NCI-H446 treated with DMSO at 0.1 percent for 48 hours (cell line): Measurements from ENCODE around the gene PAPPA.

Experiments
- DNase-seq: peaks from one replicate; lab custom pipeline; 2025; lab: John Stamatoyannopoulos, UW

PAPPA gene, protein sequence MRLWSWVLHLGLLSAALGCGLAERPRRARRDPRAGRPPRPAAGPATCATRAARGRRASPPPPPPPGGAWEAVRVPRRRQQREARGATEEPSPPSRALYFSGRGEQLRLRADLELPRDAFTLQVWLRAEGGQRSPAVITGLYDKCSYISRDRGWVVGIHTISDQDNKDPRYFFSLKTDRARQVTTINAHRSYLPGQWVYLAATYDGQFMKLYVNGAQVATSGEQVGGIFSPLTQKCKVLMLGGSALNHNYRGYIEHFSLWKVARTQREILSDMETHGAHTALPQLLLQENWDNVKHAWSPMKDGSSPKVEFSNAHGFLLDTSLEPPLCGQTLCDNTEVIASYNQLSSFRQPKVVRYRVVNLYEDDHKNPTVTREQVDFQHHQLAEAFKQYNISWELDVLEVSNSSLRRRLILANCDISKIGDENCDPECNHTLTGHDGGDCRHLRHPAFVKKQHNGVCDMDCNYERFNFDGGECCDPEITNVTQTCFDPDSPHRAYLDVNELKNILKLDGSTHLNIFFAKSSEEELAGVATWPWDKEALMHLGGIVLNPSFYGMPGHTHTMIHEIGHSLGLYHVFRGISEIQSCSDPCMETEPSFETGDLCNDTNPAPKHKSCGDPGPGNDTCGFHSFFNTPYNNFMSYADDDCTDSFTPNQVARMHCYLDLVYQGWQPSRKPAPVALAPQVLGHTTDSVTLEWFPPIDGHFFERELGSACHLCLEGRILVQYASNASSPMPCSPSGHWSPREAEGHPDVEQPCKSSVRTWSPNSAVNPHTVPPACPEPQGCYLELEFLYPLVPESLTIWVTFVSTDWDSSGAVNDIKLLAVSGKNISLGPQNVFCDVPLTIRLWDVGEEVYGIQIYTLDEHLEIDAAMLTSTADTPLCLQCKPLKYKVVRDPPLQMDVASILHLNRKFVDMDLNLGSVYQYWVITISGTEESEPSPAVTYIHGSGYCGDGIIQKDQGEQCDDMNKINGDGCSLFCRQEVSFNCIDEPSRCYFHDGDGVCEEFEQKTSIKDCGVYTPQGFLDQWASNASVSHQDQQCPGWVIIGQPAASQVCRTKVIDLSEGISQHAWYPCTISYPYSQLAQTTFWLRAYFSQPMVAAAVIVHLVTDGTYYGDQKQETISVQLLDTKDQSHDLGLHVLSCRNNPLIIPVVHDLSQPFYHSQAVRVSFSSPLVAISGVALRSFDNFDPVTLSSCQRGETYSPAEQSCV (N-terminal part only)

GRCh38 chr9:116153765-116154333, at the start of gene PAPPA:
Gene PAPPA (plus strand): TSS chr9:116153791. CDS start chr9:116154173, 382 bp downstream.
- DNase-seq: no peak

DNA sequence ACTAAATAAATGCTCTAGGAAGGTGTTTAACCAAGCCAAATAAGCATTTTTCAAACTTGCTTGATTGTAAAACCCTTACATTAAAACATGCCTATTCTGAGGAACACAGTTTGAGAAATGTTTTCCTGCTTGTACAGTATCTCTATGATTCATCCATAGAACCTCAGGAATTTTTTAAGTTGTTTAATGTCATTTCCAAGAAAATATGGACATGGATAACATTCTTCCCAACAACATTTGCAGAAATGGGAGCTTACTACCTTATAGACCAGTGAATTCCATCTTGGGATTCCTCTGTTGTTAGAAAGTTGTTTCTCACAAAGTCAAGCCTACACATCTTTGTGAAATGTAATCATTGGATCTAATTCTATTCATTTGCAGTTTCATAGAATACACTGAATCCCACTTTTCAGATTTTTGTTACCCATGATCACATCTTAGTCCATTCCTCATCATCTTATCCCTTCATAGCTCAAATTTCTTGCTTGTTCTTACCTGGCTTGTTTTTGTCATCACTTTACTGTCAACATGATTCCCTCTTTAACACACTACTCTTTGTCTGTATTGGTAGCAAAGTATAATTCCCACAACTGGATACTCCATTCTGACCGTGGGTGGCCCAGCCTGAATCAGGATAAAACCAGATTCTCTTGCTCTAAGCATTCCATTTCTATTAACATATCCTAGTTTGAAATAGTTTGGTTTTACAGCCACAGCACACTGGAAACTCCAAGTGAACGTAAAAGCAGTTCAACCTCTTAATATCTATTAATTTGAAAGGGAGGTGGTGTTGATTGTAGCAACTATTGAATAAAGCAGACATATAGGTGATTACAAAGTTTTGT, 49.4 kb upstream of the PAPPA start:
- no peak for DNase-seq

DNA sequence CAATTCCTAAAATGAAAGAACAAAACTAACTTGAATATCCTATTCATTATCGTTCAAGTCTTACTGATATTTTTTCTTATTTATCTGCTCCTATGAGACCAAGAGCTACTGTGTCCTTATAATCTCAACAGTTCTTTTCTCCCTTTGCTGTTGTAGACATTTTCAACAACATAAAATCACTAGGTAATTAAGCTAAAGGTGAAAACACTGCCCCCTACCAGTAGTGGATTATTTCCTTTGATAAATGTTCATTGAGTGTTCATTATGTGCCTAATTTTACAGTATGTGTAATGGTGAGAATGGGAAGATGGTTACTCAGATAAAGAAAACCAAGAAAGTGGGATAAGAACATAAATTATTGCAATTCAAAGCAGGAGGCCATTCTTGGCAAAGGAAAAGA, 41.4 kb upstream of the PAPPA start:
- no peak for DNase-seq

- DNase-seq: no peak
Measured at GRCh38 chr9:116115761-116116353, 37.7 kb upstream of the PAPPA start.

GRCh38 chr9:116116393-116116792, 37.2 kb upstream of the PAPPA start:
- DNase-seq: no peak

DNA sequence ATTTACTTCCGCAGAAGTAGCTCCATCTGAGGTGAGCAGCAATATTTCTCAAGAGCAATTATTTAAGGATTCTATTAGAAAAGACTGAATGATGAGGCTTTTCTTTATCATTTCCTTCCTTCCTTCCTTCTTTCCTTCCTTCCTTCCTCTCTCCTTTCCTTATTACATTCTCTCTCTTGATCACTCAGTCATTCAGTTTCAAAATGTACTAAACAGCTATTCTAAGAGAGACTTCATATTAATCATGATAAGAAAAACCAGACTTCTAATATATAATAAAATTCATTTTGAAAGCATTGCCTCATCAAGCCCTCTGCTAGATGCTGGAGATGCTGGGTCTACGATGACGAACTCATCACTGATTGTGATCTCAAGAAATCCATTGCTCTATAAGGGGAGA, 30.4 kb upstream of the PAPPA start:
- no peak for DNase-seq

DNA sequence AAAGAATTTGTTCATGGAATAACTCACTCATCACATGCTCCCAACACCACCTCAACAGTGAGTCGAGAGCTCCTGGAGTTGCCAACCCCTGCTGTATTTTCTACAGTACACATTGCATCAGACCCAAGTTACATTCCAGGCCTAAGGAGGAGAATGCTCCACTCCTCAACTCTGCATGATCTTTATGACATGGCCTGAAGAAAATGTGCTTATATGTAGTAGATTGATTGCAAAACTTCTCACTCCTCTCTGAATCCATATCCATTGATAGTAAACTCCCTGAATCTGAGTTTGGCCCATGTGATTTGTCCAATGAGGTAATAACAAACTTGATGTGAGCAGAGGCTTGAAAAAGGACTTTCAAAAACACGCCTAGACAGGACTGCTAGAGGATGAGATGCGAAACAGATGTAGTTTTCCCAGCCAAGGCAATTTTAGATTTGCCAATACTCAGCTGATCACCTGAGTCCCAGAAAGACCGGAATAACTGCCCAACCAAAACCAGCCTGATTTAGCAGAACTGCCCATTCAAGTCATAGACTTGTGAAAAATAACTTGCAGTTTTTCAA, 29.0 kb upstream of the PAPPA start:
- DNase-seq: no peak

- no peak for DNase-seq
Measured at GRCh38 chr9:116133163-116133562, 20.4 kb upstream of the PAPPA start.

DNA sequence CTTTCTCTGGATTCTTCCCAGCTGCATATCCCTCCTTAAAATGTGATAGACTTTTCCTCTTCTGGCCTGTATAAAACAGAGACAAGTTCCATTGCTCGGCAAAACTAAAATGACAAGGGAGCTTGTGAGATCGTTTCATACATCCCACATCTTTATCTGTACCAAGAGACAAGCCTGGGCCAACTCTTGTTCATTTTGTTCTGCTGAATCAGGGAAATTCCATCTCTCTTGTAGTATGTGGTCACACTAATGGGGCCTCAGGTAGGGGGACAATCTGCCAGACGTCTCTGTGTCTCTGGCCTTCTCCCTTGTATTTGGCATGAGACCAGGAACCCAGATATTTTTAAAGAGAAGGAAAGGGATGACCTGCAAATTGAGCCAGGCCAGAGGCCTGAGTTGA, 18.6 kb upstream of the PAPPA start:
- no peak for DNase-seq

- DNase-seq: no peak
Measured at GRCh38 chr9:116137010-116137409, 16.6 kb upstream of the PAPPA start.

- DNase-seq: no peak
Measured at GRCh38 chr9:116137581-116137980, 16.0 kb upstream of the PAPPA start.

GRCh38 chr9:116141864-116142561, 11.6 kb upstream of the PAPPA start:
- no peak for DNase-seq

DNA sequence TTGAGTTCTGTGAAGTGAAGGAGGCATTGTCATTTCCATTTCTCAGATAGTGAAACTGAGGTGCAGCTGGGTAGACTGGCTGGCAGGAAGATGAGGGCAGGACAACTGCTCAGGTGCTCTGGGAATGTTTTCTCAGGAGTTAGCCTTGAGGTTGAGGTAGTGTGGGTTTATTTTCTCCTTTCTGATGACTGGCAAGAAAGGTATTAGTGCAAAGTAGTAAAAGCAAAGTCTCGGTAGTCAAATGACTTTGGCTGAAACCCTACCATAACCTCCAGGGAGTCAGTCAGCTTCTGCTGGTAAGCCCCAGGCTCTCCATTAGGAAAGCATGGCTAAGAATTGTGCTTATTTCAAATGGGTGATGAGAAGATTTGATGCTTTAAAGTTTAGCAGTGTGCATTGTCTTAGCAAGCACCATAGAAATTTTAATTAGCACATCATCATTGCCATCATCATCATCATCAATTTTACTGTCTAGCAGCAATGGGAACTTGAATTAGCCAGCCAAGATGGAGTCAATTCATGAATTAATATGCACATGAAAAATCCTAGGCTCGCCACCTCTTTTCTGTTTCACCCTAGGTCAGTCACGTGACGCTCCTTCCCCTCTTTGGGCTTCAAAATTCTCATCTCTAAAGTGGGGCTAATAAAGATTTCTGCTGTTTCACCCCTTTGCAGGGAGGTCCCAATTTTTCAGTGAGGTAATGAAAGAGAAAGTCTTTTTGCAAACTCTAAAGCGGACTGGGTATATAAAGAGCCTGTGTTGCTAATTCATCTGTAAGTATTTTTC, 10.7 kb upstream of the PAPPA start:
- no peak for DNase-seq

- no peak for DNase-seq
Measured at GRCh38 chr9:116144038-116144437, 9.6 kb upstream of the PAPPA start.

DNA sequence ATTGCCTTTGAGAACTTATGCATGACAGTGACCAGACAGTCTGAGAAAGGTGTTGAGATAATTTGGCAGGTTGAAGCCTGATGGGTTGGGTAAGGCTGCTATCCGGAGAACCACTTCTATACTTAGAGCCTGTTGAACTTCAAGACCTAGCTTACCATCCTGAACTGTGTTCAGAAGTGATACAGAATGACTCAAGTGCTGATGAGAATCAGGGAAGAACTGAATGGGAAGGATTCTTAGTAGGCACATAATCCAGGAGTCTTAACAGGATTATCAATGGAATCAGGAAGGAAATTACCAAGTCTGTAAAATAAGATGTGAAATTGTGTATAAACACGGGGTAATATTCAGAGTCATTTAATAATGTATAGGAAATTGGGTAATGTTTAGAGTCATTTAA, 9.0 kb upstream of the PAPPA start:
- DNase-seq: no peak

DNA sequence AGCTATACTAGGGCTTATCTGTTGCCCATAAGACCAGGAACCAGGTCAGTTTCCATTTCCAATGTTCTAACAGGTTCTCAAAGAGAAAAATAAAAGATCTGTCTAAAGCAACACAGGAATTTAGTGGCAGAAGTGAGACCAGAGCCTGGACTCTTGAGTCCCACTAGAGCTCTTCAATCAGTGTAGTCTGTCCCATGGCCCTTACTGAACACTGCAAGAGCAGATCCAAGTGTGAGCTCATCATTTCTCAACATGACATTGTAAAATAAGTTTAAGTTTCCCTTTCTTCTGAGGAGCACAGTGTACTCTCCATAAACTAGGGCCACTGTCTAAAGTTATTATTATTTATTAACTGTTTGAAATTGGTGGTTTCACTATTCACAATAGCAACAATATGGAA, 8.6 kb upstream of the PAPPA start:
- no peak for DNase-seq

- no peak for DNase-seq
Measured at GRCh38 chr9:116147821-116148220, 5.8 kb upstream of the PAPPA start.

GRCh38 chr9:116149844-116150243, 3.7 kb upstream of the PAPPA start:
- DNase-seq: no peak

- DNase-seq: no peak
Measured at GRCh38 chr9:116151199-116151598, 2.4 kb upstream of the PAPPA start.
